GM23248 (cell line): ENCODE results near the gene SLC51B.

Experiments used
- EZH2 ChIP-seq: fragments of 200-600 bp; sonication (generic); IDR thresholded peaks from 2 replicates; pipeline ENCODE4 v1.6.1; 2018; ENCODE audit warnings: antibody characterized with exemption, mild to moderate bottlenecking; ENCODE audit not compliant: insufficient read depth, poor library complexity, severe bottlenecking
- EZH2phosphoT487 ChIP-seq: fragments of 200-600 bp; sonication (generic); IDR thresholded peaks from 2 replicates; pipeline ENCODE4 v1.6.1; 2018; ENCODE audit warnings: antibody characterized with exemption, moderate library complexity, mild to moderate bottlenecking, low read depth; ENCODE audit not compliant: insufficient read depth

GRCh38 chr15:65069779-65070546 lies 24.8 kb downstream of the SLC51B start:
- TF ChIP-seq EZH2 (no peak), EZH2phosphoT487 (no peak)
